Mammary epithelial cell (primary cell): ENCODE data around the gene TYSND1.

Experiments
- EZH2 ChIP-seq: IDR thresholded peaks from 2 replicates; pipeline ENCODE4 v1.6.1; 2012; ENCODE audit warnings: low read length, inconsistent platforms, borderline replicate concordance
- TF ChIP-seq, protein P1 (sequence below), 2 donors: IDR thresholded peaks in 1 of 2; conservative IDR thresholded peaks in 1 of 2; 2 replicates each; pipeline ENCODE4 v1.5.1; 2011 to 2012; ENCODE audit warnings: inconsistent platforms in 2 of 2, low read length in 2 of 2, mild to moderate bottlenecking in 2 of 2, control low read depth in 1 of 2, low read depth in 1 of 2; ENCODE audit not compliant: insufficient read depth in 1 of 2; ENCODE audit errors: extremely low read depth in 1 of 2

- TF ChIP-seq, protein P1, sequence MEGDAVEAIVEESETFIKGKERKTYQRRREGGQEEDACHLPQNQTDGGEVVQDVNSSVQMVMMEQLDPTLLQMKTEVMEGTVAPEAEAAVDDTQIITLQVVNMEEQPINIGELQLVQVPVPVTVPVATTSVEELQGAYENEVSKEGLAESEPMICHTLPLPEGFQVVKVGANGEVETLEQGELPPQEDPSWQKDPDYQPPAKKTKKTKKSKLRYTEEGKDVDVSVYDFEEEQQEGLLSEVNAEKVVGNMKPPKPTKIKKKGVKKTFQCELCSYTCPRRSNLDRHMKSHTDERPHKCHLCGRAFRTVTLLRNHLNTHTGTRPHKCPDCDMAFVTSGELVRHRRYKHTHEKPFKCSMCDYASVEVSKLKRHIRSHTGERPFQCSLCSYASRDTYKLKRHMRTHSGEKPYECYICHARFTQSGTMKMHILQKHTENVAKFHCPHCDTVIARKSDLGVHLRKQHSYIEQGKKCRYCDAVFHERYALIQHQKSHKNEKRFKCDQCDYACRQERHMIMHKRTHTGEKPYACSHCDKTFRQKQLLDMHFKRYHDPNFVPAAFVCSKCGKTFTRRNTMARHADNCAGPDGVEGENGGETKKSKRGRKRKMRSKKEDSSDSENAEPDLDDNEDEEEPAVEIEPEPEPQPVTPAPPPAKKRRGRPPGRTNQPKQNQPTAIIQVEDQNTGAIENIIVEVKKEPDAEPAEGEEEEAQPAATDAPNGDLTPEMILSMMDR (conservative IDR thresholded peaks at IDR 0.05 in 1 of 2, IDR thresholded peaks at IDR 0.05 in 1 of 2; ENCODE audit: extremely low read depth in 1 of 2, insufficient read depth in 1 of 2, low read depth in 1 of 2, low read length in 2 of 2): no peak
- TF ChIP-seq EZH2: no peak
Observed at GRCh38 chr10:70164163-70164562, 17.7 kb upstream of the TYSND1 start.
